GM19468 (cell line): ENCODE measurements around the gene DDC.
"Not testable (repeated sequence)": the region's sequence is repeated elsewhere in the genome, so short reads cannot be mapped to it uniquely, and the experiment has no call there.

ENCODE experiments used
- ATAC-seq: cut with Tn5 transposase; IDR thresholded peaks from one replicate; pipeline ENCODE4 v1.9.1; 2021; ENCODE audit warnings: mild to moderate bottlenecking, moderate library complexity, moderate number of reproducible peaks; ENCODE audit not compliant: unreplicated experiment; ENCODE audit errors: extremely low read depth

The DDC gene

DNA sequence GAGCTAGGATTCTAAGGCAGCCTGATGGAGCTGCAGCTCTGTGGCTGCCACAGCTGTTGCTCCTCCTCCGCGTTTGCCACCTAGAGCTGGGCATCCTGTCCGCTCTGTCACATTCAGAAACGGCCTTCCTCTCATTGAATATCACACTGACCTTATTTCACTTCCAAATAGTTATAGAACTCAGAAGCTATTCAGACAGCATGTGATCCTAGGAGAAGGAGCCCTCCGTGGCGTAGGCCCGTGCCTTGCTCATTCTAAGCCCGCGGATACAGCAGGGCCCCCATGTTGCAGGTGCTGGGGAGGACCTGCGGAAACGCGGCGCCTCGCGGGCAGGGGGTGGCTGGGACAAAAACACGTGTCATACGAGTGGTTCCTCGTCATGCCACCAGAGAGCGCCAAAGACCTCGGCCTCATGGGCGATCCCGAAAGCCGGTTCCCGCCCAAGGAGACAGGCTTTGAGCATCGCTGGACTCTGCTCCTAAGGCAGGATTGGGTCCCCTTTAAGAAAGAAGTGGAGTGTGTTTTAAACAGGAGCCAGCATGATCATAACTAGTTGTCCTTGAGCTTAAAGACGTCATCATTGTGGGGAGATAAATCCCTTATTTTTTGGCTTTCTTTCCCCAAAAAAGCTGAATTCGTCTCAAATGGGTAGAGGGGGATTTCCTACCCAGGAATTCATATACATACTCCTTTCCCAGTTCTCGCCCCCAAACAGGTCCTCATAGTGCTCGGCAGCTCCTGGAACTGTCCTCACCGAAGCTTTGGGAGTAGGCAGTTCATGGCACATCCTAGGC is 97.2 kb downstream of the DDC start:
- peak; percentile 44 for ATAC-seq

DNA sequence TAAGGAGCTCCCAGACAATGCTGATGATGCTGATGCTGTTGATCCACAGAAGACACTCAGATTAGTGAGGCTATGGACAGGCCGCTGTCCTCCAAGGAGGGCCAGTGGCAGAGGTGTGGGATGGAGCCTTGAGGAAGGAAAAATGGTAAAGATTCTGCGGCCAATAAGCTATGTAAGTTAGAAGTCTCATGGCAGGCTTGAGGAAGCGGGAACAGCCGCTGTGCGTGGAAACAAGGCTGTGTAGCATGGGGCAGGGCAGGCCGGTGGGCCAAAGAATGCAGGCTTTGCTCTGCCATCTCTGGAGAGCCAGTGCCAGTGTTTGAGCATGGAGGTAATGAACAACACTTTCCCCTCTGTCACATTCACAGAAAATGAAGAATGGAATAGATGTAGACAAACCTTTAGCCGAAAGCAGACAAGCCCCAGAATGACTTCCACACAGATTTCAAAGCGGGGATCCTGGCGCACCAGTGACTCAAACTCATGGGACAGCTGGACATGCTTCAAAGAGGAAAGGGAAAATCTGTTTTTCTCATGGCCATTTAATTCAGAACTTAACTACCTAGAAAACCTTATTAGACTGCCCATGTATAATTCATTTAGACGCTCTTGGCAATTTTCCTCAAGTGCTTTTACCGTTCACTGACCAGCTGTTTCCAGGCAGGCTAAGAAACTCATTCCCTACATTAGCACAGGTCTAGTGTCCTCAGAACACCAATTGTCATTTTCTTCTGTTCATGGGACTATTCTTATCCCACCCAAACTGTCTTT is 98.2 kb downstream of the DDC start:
- no peak for ATAC-seq

DNA sequence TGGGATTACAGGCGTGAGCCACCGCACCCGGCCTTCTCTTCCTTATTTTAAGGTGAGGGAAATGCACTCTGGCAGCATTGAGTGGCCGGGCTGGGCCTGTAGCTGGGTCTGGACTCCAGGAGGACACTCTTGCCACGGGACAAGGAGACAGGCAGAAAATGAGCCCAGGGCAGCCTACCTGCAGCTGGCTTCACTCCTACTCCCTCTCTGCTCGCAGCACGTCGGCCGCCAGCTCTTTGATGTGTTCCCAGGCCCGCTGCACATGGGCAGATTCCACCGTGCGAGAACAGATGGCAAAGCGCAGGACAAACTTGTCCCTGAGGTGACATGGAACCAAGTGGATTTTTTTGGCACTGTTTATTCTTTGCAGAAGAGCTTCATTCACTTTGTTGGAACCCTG is 102.2 kb downstream of the DDC start:
- no peak for ATAC-seq

DNA sequence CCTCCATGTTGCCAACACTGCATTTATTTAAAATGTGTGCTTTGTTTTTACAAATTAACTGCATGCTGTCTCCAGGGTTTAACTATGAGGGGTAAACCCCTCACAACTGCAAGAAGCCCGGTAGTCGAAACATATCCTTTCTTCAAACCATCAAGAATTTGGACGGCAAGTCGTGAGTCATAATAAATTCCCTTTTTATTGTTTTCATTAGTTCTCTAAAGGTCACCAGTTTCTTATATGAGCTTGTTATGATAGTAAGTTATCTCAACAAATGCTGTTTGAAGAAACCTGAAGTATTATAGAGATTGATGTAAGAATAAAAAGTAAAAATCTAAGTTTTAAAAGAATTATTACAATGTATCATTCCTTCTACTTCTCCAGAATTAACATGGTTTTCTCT is 102.8 kb downstream of the DDC start:
- no peak for ATAC-seq

DNA sequence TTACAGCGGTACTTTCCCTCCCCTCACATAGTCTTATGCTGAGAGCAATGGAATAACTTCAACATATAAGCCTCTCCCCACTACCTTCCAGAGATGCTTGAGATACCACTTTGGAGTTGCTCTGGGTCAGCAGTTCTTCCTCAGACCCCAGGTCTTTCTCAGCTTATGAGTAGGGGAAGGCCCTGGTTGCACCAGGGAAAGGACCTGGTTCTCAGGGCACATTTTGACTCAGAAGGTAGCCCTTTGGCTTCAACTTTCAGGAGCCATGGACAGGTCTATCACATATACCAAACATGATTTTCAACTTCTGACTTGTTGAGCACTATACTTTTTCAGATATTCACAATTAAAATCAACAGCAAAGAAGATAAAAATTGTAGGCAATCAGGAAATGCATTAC is 103.5 kb downstream of the DDC start:
- ATAC-seq, result no peak

DNA sequence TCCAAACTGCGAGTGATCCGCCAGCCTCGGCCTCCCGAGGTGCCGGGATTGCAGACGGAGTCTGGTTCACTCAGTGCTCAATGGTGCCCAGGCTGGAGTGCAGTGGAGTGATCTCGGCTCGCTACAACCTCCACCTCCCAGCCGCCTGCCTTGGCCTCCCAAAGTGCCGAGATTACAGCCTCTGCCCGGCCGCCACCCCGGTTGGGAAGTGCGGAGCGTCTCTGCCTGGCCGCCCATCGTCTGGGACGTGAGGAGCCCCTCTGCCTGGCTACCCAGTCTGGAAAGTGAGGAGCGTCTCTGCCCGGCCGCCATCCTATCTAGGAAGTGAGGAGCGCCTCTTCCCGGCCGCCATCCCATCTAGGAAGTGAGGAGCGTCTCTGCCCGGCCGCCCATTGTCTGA is 106.0 kb downstream of the DDC start:
- not testable (repeated sequence) for ATAC-seq

DNA sequence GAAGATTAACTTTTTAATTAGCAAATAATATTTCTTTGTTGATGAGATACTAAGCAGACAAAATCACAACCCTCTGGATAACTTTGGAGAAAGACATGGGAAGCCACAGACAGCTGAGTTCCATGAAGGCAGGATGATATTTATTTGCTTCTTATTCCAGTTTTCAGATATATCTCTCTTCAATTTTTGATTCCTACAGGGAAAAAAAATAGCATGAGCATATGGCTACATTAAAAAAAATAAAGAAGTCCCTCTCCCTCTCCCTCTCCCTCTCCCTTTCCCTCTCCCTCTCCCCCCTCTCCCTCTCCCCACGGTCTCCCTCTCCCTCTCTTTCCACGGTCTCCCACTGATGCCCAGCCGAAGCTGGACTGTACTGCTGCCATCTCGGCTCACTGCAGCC is 106.6 kb downstream of the DDC start:
- ATAC-seq, result not testable (repeated sequence)

DNA sequence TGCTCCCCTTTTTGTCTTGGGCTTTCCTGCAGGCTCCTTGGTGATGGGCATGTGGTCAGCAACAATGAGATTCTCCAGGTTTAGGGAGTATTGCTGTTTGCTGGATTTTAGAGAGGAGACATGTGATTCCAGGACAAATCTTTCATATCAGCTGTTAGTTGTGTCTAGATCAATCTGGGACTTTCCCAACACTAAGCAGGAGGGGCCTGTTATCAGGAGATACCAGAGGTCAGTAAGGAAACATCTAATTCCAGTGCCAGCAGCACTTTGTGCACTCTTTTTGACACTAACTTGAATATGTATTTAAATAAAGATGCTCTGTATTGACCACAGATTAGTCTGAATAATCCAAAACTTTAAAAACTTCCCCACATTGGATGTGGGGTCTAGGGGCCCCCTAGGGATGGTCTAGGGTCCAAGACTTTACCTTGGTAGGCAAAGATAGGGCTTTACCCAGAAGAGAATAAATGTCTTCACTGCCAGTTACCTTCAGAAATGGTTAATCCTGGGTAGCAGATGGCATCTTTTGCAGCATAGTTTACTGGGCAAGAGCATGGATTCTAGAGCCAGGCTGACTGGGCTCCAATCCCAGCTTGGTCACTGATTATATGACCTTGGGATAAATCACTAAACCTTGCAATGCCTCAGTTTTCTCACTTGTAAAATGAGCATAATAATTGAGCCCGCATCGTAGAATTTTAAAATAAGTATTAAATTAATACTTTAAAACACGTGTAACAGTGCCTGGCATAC is 108.7 kb downstream of the DDC start:
- no peak for ATAC-seq

DNA sequence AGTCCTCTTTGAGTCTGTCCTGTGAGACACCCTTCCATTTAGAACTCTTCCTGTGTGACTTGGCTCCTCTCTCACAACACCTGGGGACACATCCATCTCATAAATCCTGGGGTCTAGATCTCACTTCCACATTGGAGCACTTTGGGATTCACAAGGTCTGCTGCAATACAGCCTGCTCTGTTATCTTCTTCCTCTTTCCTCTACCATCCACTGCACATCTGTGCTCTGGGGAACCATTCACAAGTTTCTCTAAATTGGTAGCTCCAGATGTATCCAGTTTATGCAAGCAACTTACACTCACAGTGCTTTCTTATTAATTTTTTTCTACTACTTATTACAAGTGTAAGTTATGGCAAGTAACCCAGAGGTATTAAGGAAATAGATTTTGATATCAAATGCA is 109.5 kb downstream of the DDC start:
- ATAC-seq, result no peak

DNA sequence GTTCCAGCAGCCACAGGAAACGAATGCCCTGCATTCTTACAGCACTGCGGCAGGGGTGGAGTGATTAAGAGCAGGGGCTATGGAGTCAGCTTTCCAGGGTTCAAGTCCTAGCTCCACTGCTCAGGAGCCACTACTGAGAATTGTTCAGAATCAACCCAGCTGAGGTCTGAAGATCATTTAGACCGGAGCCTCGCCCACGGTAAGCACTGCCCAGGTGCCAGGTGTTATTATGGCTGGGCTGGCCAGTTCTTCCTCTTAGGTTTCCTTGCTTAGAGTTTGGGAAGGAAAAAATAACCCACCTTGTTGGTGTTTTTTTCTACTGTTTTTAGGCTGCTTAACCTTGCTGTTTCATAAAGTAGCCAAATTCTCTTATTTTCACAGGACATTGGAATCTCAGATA is 110.2 kb downstream of the DDC start:
- ATAC-seq, result no peak

DNA sequence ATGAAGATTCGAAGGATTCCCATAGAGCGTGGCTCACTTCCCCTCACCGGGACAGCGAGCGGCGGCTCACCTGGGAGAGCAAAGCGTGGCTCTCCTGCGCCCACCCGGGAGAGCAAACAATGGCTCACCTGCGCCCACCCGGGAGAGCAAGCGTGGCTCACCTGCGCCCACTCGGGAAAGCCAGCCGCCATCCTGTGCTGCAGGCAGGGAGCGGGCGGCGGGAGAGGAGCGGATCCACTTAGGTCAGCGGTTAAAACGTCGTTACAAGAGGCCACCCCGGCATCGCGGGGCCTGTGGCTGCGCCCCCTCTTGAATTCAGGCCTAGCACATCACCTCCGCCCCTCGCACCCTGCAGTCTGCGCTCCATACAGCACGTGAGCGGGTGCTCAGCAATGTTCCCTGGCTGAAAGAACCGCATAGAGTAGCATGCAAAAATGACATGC is 114.6 kb downstream of the DDC start:
- ATAC-seq, result peak; percentile 1

DNA sequence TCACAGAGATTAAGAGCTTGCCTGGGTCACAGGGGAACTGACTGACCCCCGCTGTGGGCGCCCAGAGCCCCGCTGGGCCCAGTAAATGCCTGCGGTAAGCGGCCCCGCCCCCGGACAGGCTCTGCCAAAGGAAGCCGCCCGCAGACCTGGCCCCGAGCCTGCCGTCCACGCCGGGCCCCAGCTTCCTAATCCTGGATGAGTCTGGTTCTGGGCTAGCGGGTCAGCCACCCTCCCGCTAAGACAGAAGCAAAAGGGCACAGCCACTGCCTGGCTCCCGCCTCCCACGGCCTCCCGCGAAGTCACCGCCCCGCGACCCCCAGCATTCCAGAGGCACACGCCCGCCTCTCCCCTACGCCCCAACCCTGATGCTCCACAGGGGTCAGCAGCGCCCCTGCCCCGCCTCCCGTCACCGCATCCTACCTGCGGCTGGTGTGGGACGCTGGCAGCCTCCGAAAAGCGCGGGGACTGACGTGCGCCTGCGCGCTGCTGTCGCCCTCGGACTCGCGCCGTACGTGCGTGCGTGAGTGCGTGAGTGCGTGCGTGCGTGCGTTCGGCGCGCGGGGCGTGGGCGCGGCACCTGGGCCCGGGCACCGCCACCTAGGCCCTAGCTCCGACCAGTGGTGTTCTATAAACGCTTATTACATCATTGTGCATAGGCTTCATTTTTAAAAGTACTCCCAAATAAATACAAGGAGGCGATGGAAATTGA is 115.2 kb downstream of the DDC start, which contains the start of gene FIGNL1:
Gene FIGNL1 (minus strand): TSS at position 470 of the 709 bp plus-strand sequence. CDS start 3,063 bp downstream, outside the sequence.
- ATAC-seq, result peak; percentile 86

DNA sequence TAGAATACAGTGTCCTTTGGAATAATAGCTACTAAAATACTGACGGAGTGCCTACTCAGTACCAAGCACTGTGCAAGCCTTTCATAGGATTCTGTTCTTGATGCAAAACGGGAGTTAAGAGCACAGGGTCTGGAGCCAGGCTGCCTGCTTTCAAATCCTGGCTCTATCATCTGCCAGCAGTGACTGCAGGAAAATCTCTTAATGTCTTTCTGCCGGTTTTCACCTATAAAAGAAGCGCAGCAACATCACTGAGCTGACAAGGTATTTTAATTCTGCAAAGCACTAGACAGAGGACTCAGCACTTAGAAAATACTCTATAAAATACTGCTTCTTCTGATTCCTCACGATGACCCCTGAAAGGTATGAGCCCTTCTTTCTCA is 115.7 kb downstream of the DDC start:
- ATAC-seq, result no peak

DNA sequence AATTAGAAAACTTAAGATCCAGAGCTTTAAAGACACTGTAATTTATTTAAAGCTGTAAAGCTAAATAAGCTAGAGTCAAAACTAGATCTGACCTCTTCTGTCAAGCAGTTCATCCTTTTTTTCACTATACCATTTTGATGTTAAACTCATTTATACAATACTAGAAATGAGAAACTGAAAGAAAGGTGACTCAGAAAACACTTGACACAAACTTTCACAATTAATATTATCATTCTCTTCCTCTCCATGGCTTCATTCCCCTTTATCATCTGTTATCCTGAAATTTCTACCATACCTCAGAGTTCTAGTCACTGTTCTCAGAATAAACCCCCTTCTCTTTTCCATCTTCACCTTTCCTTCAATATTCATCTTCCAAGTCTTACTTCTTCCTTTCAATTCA is 116.4 kb downstream of the DDC start:
- no peak for ATAC-seq

DNA sequence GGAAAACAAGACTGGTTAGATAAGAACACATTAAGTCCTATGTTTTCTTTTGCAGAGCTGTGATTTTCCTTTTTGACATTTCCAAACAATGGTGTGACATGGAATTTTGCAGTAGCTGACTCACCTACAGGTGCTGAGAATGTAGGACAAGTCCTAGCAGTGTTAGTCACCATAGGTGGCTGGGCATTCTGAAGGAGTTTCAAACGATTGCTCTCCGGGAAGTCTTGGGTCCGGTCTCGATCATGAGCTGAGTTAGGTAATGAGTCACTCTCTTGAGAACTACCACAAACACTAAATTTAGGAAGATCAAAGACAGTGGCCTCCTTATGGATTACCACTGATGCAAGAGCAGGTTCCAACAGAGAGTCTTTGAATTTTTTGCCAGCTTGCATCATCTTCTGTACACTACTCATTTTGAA is 118.7 kb downstream of the DDC start:
- no peak for ATAC-seq

DNA sequence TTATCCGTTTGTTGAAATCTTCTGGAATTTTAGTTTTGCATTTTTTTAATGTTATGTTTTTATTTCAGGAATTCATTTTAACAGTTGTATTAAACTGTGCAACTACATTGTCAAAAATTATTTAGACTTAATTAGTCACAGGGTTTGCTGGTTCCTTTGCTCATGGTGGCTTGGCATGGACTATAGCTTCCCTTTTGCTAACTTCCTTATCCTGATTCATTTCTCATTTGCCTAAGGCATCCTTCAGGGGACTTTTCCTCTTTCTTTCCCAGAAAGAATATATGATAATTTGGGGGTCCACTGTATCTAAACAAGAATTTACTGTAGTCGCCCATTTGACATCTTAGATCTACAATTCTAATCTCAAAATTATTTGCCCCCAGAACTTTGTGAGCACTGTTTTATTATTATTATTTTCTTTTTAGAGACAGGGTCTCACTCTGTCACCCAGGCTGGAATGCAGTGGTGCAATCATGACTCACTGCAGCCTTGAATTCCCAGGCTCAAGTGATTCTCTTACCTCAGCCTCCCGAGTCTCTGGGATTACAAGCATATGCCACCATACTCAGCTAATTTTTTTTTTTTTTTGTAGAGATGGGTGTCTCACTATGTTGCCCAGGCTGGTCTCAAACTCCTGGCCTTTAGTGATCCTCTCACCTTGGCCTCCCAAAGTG is 128.9 kb downstream of the DDC start:
- ATAC-seq, result no peak

DNA sequence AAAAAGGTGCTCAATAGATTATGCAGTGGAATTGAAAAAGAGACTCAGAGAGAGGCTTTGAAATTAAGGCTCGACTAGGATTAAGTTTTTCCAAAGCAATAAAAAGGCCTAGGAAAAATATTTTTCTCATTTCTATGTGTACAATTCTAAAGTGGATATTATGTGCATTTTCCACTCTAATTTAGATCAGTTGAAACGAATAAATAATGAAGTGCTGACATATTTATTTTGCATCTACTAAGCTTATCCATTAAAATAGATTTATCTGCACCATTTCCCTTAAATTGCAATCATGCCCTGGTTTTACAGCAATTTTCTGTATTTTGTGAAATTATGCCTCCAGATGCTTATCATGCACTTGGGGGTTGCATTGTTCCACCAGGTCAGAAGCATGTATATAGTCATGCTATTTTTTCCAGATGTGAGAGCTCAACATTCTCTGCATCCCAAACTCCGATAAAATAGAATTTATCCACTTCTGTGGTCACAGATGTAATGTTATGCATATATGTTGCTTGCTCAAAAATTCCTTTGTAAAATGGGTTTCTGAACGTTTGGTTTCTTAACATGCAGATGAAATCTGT is 133.4 kb downstream of the DDC start:
- ATAC-seq, result no peak

DNA sequence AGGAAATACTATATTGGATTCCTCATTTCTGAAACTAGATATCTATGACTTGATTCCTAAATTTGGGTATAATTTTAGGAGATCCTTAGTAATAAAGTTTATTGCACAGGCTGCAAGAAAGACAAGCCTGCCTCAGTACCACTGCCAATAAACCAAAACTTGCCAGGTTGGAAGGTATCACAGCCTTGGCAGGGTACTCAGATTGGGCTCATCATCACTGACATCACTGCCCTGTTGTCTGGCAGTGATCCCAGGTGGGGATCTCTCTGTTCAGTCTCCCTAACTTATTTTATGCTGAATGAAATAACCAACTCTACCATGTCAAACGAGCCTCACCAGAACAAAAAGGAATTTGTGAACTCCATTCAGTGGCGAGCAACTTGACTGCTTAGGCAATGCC is 133.9 kb downstream of the DDC start:
- ATAC-seq, result no peak

DNA sequence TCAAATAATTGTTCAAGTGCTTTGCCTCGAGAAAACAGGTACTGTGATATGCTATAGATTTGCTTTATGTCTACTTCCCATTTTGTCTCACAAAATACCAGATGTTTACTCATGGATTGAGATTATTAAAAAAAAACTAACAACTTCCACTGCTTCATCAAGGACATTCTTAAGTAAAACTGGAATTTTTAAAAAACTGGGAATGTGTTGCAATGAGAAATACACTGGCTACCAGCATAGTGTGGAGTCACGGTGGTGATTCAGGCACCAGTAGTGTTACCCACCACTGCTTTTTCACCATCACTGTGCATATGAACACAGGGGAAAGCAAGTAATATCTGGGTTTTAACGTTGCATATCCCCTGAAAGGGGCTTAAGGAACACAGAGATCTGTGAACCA is 136.3 kb downstream of the DDC start:
- ATAC-seq, result no peak
